ENCODE measurements around the gene PTPRCAP. TPM values are rescaled to one million over a fixed set of nuclear protein-coding genes. Genes with fewer than 3 reads are reported as not detected.
"Not testable (repeated sequence)": the region's sequence is repeated elsewhere in the genome, so short reads cannot be mapped to it uniquely, and the experiment has no call there.

PTPRCAP gene
- total RNA-seq, 5 donors from 2014 or later (not counting 1 experiment from before 2014, with no cell fraction given): 192 to 282 (median 256) TPM

DNA sequence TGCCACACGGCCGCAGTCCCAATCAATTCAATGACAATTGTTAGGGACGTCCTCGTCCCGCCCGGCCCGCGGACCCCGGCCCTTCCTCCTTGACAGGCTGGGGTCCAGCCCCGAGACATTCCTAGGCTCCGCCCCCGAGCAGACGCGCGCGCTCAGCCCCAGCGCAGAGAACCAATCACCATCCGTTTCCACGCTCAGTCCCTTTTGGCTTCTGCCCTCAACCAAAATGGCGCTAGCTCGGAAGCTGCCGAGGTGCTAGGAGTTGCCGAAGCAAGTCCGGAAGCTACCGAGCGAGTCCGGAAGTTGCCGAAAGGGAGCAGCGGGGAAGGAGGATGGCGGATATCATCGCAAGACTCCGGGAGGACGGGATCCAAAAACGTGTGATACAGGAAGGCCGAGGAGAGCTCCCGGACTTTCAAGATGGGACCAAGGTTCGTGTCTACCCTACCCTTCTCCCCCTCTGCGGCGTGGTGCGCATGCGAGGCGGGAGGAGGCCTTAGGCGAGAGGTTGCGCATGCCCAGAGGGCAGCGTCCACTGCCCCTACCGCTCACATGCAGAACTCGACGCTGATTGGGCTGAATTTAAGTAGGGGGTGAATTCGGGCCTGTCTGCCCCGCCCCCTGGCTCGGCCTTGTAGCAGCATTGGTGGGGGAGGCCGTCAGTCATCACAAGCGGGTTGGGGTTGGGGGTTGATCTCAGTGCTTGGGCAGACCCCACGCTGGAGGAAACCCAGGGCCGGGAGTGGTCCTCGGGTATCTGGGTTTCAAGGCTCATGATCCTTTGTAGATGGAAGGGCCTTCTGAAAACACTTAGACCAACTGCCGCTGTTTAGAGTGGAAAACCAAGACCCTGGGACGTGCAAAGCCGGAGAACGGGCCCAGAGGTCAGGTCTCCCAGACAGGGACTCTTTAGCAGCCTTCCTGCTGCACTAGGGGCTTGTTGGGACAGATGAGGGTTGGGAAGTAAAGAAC is 45.6 kb upstream of the PTPRCAP start, which contains the start of gene AIP:
Gene AIP (plus strand): TSS at position 200 of the 972 bp plus-strand sequence. CDS start 133 bp downstream, at position 333.
- 1% methylated on average over 48 of the region's 60 CpGs for WGBS (ENCODE audit: insufficient coverage)

DNA sequence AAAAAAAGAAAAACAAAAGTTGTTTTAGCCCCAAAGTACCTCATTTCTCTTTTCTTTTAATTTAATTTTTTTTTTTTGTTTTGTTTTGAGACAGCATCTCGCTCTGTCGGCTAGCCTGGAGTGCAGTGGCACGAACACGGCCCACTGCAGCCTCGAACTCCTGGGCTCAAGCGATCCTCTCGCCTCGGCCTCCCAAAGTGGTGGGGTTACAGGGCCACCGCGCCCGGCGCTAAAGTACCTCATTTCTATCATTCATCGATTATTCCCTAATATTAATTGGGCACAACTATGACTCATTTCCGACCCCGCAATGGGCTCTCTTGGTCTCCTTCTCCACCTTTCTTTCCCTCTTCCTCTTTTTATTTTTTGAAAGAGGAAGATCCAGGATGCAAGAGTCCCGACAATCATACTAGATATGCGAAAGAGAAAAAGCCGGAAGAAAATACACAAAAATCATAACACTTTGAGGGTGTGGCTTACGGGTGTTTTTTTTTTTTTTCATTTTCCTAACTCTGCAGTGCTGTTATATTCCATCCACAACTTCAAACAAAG is 44.9 kb upstream of the PTPRCAP start:
- peaks cover 23 to 54% of the 10 kb centered on the region in 2 experiments for H3K4me1 ChIP-seq (ENCODE audit: control insufficient read depth in 1 of 2, extremely low read depth in 1 of 2, insufficient read depth in 2 of 2, low read length in 2 of 2)
- H3K27me3 Mint-ChIP-seq: no peaks in the 10 kb centered on the region
- 22% methylated on average over 12 of the region's 19 CpGs for WGBS (ENCODE audit: insufficient coverage)

More for the DNA sequence above, 45.6 kb upstream of the PTPRCAP start, which contains the start of gene AIP:
- H3K9me3 ChIP-seq: no peaks in the 10 kb centered on the region
- CTCF ChIA-PET: interaction anchor here in 1 of 2 donors (0.7 to 1.0 kb wide), 3 partner anchors 23 to 110 kb away, joined by 3 to 8 read pairs (median 4); partner anchors contain the start of genes CLCF1 and PPP1CA
- H3K27ac Mint-ChIP-seq: peak within 1 kb of the TSS; percentile 99
- peaks cover 12% of the 10 kb centered on the region for H3K36me3 Mint-ChIP-seq
- POLR2A ChIA-PET: no interaction called here
- H3K4me1 Mint-ChIP-seq: peaks cover 52 to 55% (median 54%) of the 10 kb centered on the region in 3 donors
- no peaks in the 10 kb centered on the region for H3K9me3 Mint-ChIP-seq
- DNase-seq (peak; percentile 93 to 99 (median 97)), ATAC-seq (replicated peaks in 1 of 4) (peak; percentile 77 to 84 (median 83))
- H3K27me3 Mint-ChIP-seq: no peaks in the 10 kb centered on the region
- H3K4me1 ChIP-seq (ENCODE audit: control insufficient read depth in 1 of 2, extremely low read depth in 1 of 2, insufficient read depth in 2 of 2, low read length in 2 of 2): peaks cover 23 to 62% of the 10 kb centered on the region in 2 experiments
- peak within 1 kb of the TSS; percentile 86 to 98 (median 95) for H3K4me3 Mint-ChIP-seq
- H3K4me3 ChIP-seq (ENCODE audit: control insufficient read depth in 1 of 2, extremely low read depth in 1 of 2, low read length in 1 of 2): peak within 1 kb of the TSS; percentile 62 to 77
- peak within 1 kb of the TSS; percentile 93 for H3K27ac ChIP-seq (ENCODE audit: low read length)
- H3K27me3 ChIP-seq (replicated peaks in 1 of 2; ENCODE audit: control insufficient read depth in 2 of 2, extremely low read depth in 1 of 2, insufficient read depth in 2 of 2, low read length in 1 of 2): no peaks in the 10 kb centered on the region
- H3K36me3 ChIP-seq (ENCODE audit: control insufficient read depth in 2 of 2, extremely low read depth in 1 of 2, insufficient read depth in 1 of 2, low read length in 1 of 2): peaks cover 4 to 16% of the 10 kb centered on the region in 2 donors

DNA sequence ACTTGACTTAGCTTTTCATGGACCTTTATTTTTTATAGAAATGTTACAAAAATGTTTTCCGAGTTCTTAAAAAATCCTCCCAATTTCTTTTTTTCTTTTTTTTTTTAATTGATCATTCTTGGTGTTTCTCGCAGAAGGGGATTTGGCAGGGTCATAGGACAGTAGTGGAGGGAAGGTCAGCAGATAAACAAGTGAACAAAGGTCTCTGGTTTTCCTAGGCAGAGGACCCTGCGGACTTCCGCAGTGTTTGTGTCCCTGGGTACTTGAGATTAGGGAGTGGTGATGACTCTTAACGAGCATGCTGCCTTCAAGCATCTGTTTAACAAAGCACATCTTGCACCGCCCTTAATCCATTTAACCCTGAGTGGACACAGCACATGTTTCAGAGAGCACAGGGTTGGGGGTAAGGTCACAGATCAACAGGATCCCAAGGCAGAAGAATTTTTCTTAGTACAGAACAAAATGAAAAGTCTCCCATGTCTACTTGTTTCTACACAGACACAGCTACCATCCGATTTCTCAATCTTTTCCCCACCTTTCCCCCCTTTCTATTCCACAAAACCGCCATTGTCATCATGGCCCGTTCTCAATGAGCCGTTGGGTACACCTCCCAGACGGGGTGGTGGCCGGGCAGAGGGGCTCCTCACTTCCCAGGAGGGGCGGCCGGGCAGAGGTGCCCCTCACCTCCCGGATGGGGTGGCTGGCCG is 40.0 kb upstream of the PTPRCAP start:
- peaks cover 0 to 10% of the 10 kb centered on the region in 2 experiments for H3K4me1 ChIP-seq (ENCODE audit: control insufficient read depth in 1 of 2, extremely low read depth in 1 of 2, insufficient read depth in 2 of 2, low read length in 2 of 2)
- not testable (repeated sequence) for H3K36me3 ChIP-seq (ENCODE audit: control insufficient read depth in 2 of 2, extremely low read depth in 1 of 2, insufficient read depth in 1 of 2, low read length in 1 of 2); ATAC-seq (replicated peaks in 1 of 4); H3K4me3 ChIP-seq (ENCODE audit: control insufficient read depth in 1 of 2, extremely low read depth in 1 of 2, low read length in 1 of 2); H3K9me3 ChIP-seq; H3K27ac Mint-ChIP-seq; H3K27me3 ChIP-seq (replicated peaks in 1 of 2; ENCODE audit: control insufficient read depth in 2 of 2, extremely low read depth in 1 of 2, insufficient read depth in 2 of 2, low read length in 1 of 2); H3K4me1 Mint-ChIP-seq; H3K4me3 Mint-ChIP-seq; H3K27me3 Mint-ChIP-seq; H3K27ac ChIP-seq (ENCODE audit: low read length); H3K36me3 Mint-ChIP-seq; H3K9me3 Mint-ChIP-seq; DNase-seq
- ChIA-PET POLR2A (interaction anchor here in 1 of 2 donors (0.6 kb wide), 1 partner anchor 66 kb away, joined by 11 read pairs; no protein-coding TSS in a partner anchor), CTCF (interaction anchor here in 1 of 2 donors (0.7 kb wide), 1 partner anchor 48 kb away, joined by 8 read pairs; no protein-coding TSS in a partner anchor)
- no CpG with 5 or more reads among the region's 16 CpGs for WGBS (ENCODE audit: insufficient coverage)

More for the DNA sequence above, 44.9 kb upstream of the PTPRCAP start:
- Histone ChIP-seq H3K9me3 (no peaks in the 10 kb centered on the region), H3K27ac (ENCODE audit: low read length) (peak overlapping the region; percentile 93), H3K27me3 (replicated peaks in 1 of 2; ENCODE audit: control insufficient read depth in 2 of 2, extremely low read depth in 1 of 2, insufficient read depth in 2 of 2, low read length in 1 of 2) (no peaks in the 10 kb centered on the region), H3K36me3 (ENCODE audit: control insufficient read depth in 2 of 2, extremely low read depth in 1 of 2, insufficient read depth in 1 of 2, low read length in 1 of 2) (peaks cover 4 to 8% of the 10 kb centered on the region in 2 donors), H3K4me3 (ENCODE audit: control insufficient read depth in 1 of 2, extremely low read depth in 1 of 2, low read length in 1 of 2) (peak overlapping the region; percentile 62 to 77)
- ATAC-seq (replicated peaks in 1 of 4): peak; percentile 2 to 5 (median 4)
- CTCF ChIA-PET: interaction anchor here in 1 of 2 donors (0.7 to 1.0 kb wide), 4 partner anchors 14 to 109 kb away, joined by 3 to 8 read pairs (median 4); partner anchors contain the start of genes CLCF1 and PPP1CA
- peak overlapping the region; percentile 99 for H3K27ac Mint-ChIP-seq
- no peaks in the 10 kb centered on the region for H3K9me3 Mint-ChIP-seq
- POLR2A ChIA-PET: no interaction called here
- DNase-seq: no peak
- peak overlapping the region; percentile 86 to 98 (median 95) for H3K4me3 Mint-ChIP-seq
- H3K4me1 Mint-ChIP-seq: peaks cover 45 to 47% (median 47%) of the 10 kb centered on the region in 3 donors
- peaks cover 5% of the 10 kb centered on the region for H3K36me3 Mint-ChIP-seq

DNA sequence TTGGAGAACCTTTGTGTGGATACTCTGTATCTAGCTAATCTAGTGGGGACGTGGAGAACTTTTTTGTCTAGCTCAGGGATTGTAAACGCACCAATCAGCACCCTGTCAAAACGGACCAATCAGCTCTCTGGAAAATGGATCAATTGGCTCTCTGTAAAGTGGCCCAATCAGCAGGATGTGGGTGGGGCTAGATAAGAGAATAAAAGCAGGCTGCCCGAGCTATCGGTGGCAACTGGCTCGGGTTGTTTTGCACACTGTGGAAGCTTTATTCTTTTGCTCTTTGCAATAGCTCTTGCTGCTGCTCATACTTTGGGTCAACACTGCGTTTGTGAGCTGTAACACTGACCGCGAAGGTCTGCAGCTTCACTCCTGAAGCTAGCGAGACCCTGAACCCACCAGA is 39.2 kb upstream of the PTPRCAP start:
- H3K4me1 Mint-ChIP-seq; ATAC-seq (replicated peaks in 1 of 4): not testable (repeated sequence)

DNA sequence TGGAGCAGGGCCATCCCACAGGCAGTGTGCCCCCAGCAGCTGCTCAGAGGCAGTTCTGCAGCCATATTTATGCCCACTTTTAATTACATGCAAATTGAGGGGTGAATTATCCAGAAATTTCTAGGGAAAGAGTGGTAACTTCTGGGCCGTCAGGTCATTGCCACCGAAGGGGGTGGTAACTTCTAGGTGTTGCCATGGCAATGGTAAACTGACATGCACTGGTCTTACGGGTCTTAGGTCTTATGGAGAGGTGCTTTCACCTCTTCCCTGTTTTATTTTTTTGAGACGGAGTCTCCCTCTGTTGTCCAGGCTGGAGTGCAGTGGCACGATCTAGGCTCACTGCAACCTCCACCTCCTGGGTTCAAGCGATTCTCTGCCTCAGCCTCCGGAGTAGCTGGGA is 35.4 kb upstream of the PTPRCAP start:
- H3K9me3 Mint-ChIP-seq: no peaks in the 10 kb centered on the region
- ATAC-seq (replicated peaks in 1 of 4) (no peak), DNase-seq (no peak)
- Histone ChIP-seq H3K27ac (ENCODE audit: low read length) (no peak overlapping the region), H3K4me1 (ENCODE audit: control insufficient read depth in 1 of 2, extremely low read depth in 1 of 2, insufficient read depth in 2 of 2, low read length in 2 of 2) (peaks cover 6 to 17% of the 10 kb centered on the region in 2 experiments), H3K4me3 (ENCODE audit: control insufficient read depth in 1 of 2, extremely low read depth in 1 of 2, low read length in 1 of 2) (no peak overlapping the region), H3K9me3 (no peaks in the 10 kb centered on the region), H3K27me3 (replicated peaks in 1 of 2; ENCODE audit: control insufficient read depth in 2 of 2, extremely low read depth in 1 of 2, insufficient read depth in 2 of 2, low read length in 1 of 2) (no peaks in the 10 kb centered on the region), H3K36me3 (ENCODE audit: control insufficient read depth in 2 of 2, extremely low read depth in 1 of 2, insufficient read depth in 1 of 2, low read length in 1 of 2) (no peaks in the 10 kb centered on the region)
- H3K36me3 Mint-ChIP-seq: no peaks in the 10 kb centered on the region
- H3K4me1 Mint-ChIP-seq: peaks cover 8 to 14% (median 9%) of the 10 kb centered on the region in 3 donors
- no peak overlapping the region for H3K4me3 Mint-ChIP-seq
- H3K27me3 Mint-ChIP-seq: no peaks in the 10 kb centered on the region
- POLR2A ChIA-PET: no interaction called here
- H3K27ac Mint-ChIP-seq: no peak overlapping the region
- CTCF ChIA-PET: no interaction called here
- WGBS (ENCODE audit: insufficient coverage): 88% methylated on average over 4 of the region's 7 CpGs

More for the DNA sequence above, 39.2 kb upstream of the PTPRCAP start:
- H3K9me3 Mint-ChIP-seq; POLR2A ChIA-PET; CTCF ChIA-PET; H3K27ac ChIP-seq (ENCODE audit: low read length); H3K4me3 Mint-ChIP-seq; H3K36me3 Mint-ChIP-seq; H3K4me3 ChIP-seq (ENCODE audit: control insufficient read depth in 1 of 2, extremely low read depth in 1 of 2, low read length in 1 of 2); H3K4me1 ChIP-seq (ENCODE audit: control insufficient read depth in 1 of 2, extremely low read depth in 1 of 2, insufficient read depth in 2 of 2, low read length in 2 of 2); H3K27me3 Mint-ChIP-seq; DNase-seq; H3K27me3 ChIP-seq (replicated peaks in 1 of 2; ENCODE audit: control insufficient read depth in 2 of 2, extremely low read depth in 1 of 2, insufficient read depth in 2 of 2, low read length in 1 of 2); H3K27ac Mint-ChIP-seq; H3K9me3 ChIP-seq; H3K36me3 ChIP-seq (ENCODE audit: control insufficient read depth in 2 of 2, extremely low read depth in 1 of 2, insufficient read depth in 1 of 2, low read length in 1 of 2): not testable (repeated sequence)
- WGBS (ENCODE audit: insufficient coverage): 87% methylated on average over 10 of the region's 10 CpGs

All from T-cell (primary cell).